ENCODE measurements around the gene HMX3.

- TF ChIP-seq POLR2A (IDR thresholded peaks at IDR 0.05; ENCODE audit: low read depth, low read length) (no peak), CTCF (IDR thresholded peaks at IDR 0.05; ENCODE audit: extremely low read depth in 1 of 2, insufficient read depth in 1 of 2, low read depth in 1 of 2, low read length in 2 of 2) (no peak), POLR2AphosphoS5 (IDR thresholded peaks at IDR 0.05; ENCODE audit: insufficient read depth, low read depth, low read length) (no peak), JUN (IDR thresholded peaks at IDR 0.05; ENCODE audit: borderline replicate concordance, insufficient read depth, insufficient read length, low read depth) (no peak), EZH2 (IDR thresholded peaks at IDR 0.05; ENCODE audit: borderline replicate concordance, low read depth, low read length, severe bottlenecking) (no peak), MYC (IDR thresholded peaks at IDR 0.05; ENCODE audit: low read depth, low read length) (no peak), FOS (IDR thresholded peaks at IDR 0.05; ENCODE audit: borderline replicate concordance, insufficient read depth, low read length) (no peak), GATA2 (IDR thresholded peaks at IDR 0.05; ENCODE audit: insufficient read depth, insufficient read length, low read depth, low read length) (no peak)
- TF ChIP-seq, protein P1, sequence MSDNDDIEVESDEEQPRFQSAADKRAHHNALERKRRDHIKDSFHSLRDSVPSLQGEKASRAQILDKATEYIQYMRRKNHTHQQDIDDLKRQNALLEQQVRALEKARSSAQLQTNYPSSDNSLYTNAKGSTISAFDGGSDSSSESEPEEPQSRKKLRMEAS (IDR thresholded peaks at IDR 0.05; ENCODE audit: insufficient read depth, insufficient read length) = no peak
Observed at GRCh38 chr10:123183724-123184123, 48.0 kb downstream of the HMX3 start.
